SK-N-MC (cell line): ENCODE measurements around the gene IFI27L1.
A peak's percentile ranks its signal among the peaks of the same experiment; 100 is the strongest.

Experiments used
- DNase-seq: peaks from one replicate; pipeline ENCODE4 v3.0.0-alpha.2; 2011; ENCODE audit warnings: low read depth, low spot score
- H3K27ac ChIP-seq: fragments of 200-600 bp; sonication (generic); 2 replicates; pipeline ENCODE4 v1.5.1; 2016; ENCODE audit warnings: mixed run types
- H3K36me3 ChIP-seq: fragments of 200-600 bp; sonication (generic); 2 replicates; pipeline ENCODE4 v1.6.1; 2017; ENCODE audit warnings: antibody characterized with exemption, low read length, mixed read lengths; ENCODE audit not compliant: insufficient read depth
- H3K4me3 ChIP-seq: fragments of 200-600 bp; sonication (generic); 2 replicates; pipeline ENCODE4 v1.5.1; 2016
- H3K9ac ChIP-seq: fragments of 200-600 bp; sonication (generic); 2 replicates; pipeline ENCODE4 v1.8.0; 2017; ENCODE audit warnings: mixed run types, mixed read lengths; ENCODE audit not compliant: insufficient read length
- H3K9me3 ChIP-seq: fragments of 200-600 bp; sonication (generic); 2 replicates; pipeline ENCODE4 v1.6.1; 2017; ENCODE audit warnings: low read depth, mild to moderate bottlenecking, antibody characterized with exemption, low read length, moderate library complexity, mixed read lengths
- EZH2 ChIP-seq: fragments of 200-600 bp; sonication (generic); IDR thresholded peaks from one replicate; pipeline ENCODE4 v1.6.1; 2017; ENCODE audit warnings: antibody characterized with exemption
- FOXP2 ChIP-seq: optimal IDR thresholded peaks from 2 replicates; pipeline ENCODE3; 2011; ENCODE audit warnings: mild to moderate bottlenecking, moderate library complexity; ENCODE audit not compliant: insufficient read depth; ENCODE audit errors: extremely low read length, control extremely low read depth
- POLR2AphosphoS5 ChIP-seq: IDR thresholded peaks from 2 replicates; pipeline ENCODE4 v1.6.1; 2012; ENCODE audit warnings: mild to moderate bottlenecking, low read depth, low read length, borderline replicate concordance

The IFI27L1 gene, protein sequence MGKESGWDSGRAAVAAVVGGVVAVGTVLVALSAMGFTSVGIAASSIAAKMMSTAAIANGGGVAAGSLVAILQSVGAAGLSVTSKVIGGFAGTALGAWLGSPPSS

DNA sequence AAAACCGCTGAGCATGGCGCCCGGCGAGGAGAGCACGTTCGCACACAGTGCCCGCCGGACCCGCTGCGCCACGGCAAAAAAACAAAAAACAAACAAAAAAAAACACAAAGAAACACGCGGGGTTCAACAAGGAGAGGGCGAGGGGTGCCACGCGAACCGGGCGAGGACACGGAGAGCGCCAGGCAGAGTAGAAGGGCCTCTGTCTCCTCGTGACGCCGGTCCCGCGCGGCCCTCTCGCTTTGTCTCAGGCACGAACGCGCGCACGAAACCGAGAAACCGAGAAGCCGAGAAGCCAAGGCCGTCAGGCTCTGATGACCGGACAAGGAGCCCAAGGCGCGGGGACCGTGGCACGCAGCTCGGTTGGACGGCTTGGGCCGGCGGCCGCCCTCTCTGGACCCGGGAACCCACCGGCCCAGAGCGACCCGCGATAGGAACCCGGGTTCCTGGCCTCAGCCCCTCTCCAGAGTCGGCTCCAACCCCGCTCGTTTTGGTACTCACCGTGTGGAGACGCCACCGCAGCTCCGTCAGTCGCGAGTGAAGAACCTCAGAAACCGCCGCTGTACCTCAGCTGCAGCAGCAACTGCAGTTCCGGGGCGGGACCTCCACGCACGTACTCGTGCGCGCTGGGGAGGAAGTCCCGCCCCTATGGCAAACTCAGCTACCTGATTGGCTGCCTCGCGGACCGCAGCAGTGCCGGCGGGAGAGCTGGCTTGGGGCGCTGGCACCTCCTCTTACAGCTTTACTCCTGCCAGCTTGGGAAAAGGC, at the start of gene IFI27L1, which contains the start of gene DDX24:
Gene IFI27L1, plus strand, starts transcription at position 690 of the 765 bp plus-strand sequence. CDS start 15,628 bp downstream, outside the sequence.
Gene DDX24, minus strand, starts transcription at position 582 of the 765 bp plus-strand sequence. CDS start 1,460 bp downstream, outside the sequence.
- H3K4me3 ChIP-seq = peak within 1 kb of the TSS; percentile 92
- H3K9me3 ChIP-seq = peaks cover 11% of the 10 kb centered on the region
- peak within 1 kb of the TSS; percentile 49; the same call in 1 of the 2 replicates for H3K27ac ChIP-seq
- H3K9ac ChIP-seq = peak within 1 kb of the TSS; percentile 95
- peak; percentile 71 for DNase-seq
- peaks cover 43% of the 10 kb centered on the region for H3K36me3 ChIP-seq
- TF ChIP-seq POLR2AphosphoS5 (peak; percentile 95), EZH2 (no peak), FOXP2 (peak; percentile 58)

DNA sequence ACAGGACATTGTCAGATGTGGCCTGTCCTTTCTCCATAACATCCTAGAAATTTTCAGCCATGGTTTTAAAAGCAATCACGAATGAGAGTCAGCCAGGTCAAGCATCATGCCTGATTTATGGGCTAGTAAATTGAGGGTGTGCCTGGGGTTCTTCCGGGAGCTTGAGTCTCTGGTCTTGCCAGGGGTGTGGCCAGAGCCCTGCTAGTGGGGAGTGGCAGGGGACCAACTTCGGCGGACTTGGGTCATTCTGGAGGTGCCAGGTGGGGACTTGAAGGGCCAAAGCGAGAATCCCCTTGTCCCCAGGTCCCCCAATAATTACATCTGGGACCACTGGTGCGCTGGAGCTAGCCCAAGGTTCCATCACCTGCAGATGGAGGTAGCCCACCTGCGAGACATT, 49.2 kb upstream of the IFI27L1 start:
- H3K9me3 ChIP-seq = no peaks in the 10 kb centered on the region
- no peak overlapping the region for H3K4me3 ChIP-seq
- H3K9ac ChIP-seq = no peak overlapping the region
- DNase-seq = no peak
- TF ChIP-seq FOXP2 = no peak
- TF ChIP-seq POLR2AphosphoS5 = no peak
- TF ChIP-seq EZH2 = no peak
- H3K36me3 ChIP-seq = no peaks in the 10 kb centered on the region
- no peak overlapping the region for H3K27ac ChIP-seq

DNA sequence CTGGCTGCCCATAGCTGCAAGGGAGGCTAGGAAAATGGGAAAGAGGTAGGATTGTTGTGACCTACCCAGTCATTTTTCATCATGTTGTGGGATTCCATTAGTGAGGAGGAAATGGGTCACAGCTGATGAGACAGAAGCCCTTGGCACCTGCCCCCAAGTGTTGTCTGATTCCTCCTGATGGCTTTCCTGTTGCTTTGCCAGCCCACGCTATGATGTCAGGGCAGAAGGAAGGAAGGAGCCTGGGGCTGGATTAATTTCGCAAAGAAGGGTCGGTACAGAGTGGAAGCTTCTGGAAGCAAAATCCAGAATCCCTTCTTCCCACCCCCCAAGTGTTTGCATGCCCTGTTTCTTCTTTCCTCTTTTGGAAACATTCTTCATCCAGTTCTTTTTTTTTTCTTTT, 46.2 kb upstream of the IFI27L1 start:
- Histone ChIP-seq H3K4me3 (no peak overlapping the region), H3K27ac (no peak overlapping the region), H3K9ac (no peak overlapping the region), H3K9me3 (no peaks in the 10 kb centered on the region), H3K36me3 (no peaks in the 10 kb centered on the region)
- TF ChIP-seq FOXP2 = no peak
- no peak for TF ChIP-seq EZH2
- TF ChIP-seq POLR2AphosphoS5 = no peak
- DNase-seq = no peak

- Histone ChIP-seq H3K27ac (no peak overlapping the region), H3K4me3 (no peak overlapping the region), H3K9me3 (no peaks in the 10 kb centered on the region), H3K9ac (no peak overlapping the region), H3K36me3 (no peaks in the 10 kb centered on the region)
- no peak for DNase-seq
- TF ChIP-seq POLR2AphosphoS5 (no peak), EZH2 (no peak), FOXP2 (no peak)
These were observed 44.6 kb upstream of the IFI27L1 start for GRCh38 chr14:94036313-94037167.

DNA sequence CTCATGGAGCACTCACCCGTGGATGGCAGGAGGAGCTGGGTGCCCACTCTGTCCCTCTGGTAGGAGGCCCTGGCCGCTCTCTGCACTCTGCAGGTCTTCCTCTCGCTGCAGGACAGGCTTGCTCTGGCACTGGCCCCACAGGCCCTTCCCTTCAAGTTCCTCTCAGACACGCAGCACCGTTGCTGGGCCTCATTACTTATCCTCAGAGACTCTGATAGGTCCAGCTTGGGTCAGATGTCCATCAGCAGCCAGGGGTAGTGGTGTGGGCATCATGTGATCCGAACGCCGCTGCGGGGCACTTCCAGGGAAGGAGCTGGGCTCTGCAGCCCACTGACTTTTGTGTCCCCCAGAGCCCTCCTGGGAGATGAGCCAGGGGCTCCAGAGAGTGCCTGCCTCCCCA, 43.2 kb upstream of the IFI27L1 start:
- no peak overlapping the region for H3K9ac ChIP-seq
- no peaks in the 10 kb centered on the region for H3K9me3 ChIP-seq
- DNase-seq = no peak
- TF ChIP-seq POLR2AphosphoS5 = no peak
- no peak for TF ChIP-seq FOXP2
- TF ChIP-seq EZH2 = no peak
- H3K4me3 ChIP-seq = no peak overlapping the region
- H3K27ac ChIP-seq = no peak overlapping the region
- no peaks in the 10 kb centered on the region for H3K36me3 ChIP-seq

DNA sequence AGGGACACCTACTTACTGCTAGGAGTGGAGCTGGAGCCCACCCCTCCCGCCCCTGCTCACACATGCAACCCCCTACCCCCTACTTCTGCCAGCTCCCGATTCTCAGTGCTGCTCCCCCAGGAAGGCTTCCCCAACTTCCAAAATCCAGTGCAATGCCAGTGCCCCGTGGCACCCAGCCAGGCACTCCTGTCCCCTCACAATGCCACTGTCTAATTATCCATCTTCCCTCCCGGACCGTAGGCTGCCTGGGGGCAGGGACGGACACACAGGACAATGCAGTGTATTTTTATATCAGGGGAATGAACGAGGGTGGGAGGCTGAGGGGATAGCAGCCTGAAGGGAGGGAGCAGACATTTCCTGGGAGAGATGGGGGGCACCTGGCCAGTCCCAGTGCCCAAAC, 42.6 kb upstream of the IFI27L1 start:
- H3K9ac ChIP-seq = no peak overlapping the region
- no peak overlapping the region for H3K27ac ChIP-seq
- TF ChIP-seq FOXP2 = no peak
- no peak for TF ChIP-seq POLR2AphosphoS5
- no peak for TF ChIP-seq EZH2
- H3K36me3 ChIP-seq = no peaks in the 10 kb centered on the region; the same call in 1 of the 2 replicates
- no peak for DNase-seq
- H3K4me3 ChIP-seq = no peak overlapping the region
- H3K9me3 ChIP-seq = no peaks in the 10 kb centered on the region

- no peak overlapping the region for H3K27ac ChIP-seq
- no peak for TF ChIP-seq FOXP2
- no peak for TF ChIP-seq EZH2
- no peak for TF ChIP-seq POLR2AphosphoS5
- no peak for DNase-seq
- no peaks in the 10 kb centered on the region; the same call in 1 of the 2 replicates for H3K36me3 ChIP-seq
- H3K4me3 ChIP-seq = no peak overlapping the region
- H3K9me3 ChIP-seq = no peaks in the 10 kb centered on the region
- H3K9ac ChIP-seq = no peak overlapping the region
These were observed 42.0 kb upstream of the IFI27L1 start for GRCh38 chr14:94038921-94039629.
